ENCODE data around the gene NUDT16L1.

DNA sequence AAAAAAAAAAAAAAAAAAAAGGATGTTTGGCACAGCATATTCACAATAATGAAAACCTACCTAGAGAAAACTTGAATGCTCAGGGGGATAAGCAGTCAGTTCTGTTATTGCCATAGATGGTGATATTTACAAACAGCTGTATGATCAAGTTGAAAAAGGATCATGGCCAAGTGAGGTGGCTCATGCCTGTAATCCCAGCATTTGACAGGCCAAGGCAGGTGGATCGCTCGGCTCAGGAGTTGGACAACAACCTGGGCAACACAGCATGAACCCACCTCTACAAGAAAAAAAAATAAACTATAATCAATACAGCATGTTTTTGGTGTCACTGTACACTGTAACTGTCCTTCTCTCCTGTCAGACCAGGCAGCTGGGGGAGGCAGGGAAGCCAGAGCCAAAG, 21.6 kb downstream of the NUDT16L1 start:
- TF ChIP-seq, protein P1, sequence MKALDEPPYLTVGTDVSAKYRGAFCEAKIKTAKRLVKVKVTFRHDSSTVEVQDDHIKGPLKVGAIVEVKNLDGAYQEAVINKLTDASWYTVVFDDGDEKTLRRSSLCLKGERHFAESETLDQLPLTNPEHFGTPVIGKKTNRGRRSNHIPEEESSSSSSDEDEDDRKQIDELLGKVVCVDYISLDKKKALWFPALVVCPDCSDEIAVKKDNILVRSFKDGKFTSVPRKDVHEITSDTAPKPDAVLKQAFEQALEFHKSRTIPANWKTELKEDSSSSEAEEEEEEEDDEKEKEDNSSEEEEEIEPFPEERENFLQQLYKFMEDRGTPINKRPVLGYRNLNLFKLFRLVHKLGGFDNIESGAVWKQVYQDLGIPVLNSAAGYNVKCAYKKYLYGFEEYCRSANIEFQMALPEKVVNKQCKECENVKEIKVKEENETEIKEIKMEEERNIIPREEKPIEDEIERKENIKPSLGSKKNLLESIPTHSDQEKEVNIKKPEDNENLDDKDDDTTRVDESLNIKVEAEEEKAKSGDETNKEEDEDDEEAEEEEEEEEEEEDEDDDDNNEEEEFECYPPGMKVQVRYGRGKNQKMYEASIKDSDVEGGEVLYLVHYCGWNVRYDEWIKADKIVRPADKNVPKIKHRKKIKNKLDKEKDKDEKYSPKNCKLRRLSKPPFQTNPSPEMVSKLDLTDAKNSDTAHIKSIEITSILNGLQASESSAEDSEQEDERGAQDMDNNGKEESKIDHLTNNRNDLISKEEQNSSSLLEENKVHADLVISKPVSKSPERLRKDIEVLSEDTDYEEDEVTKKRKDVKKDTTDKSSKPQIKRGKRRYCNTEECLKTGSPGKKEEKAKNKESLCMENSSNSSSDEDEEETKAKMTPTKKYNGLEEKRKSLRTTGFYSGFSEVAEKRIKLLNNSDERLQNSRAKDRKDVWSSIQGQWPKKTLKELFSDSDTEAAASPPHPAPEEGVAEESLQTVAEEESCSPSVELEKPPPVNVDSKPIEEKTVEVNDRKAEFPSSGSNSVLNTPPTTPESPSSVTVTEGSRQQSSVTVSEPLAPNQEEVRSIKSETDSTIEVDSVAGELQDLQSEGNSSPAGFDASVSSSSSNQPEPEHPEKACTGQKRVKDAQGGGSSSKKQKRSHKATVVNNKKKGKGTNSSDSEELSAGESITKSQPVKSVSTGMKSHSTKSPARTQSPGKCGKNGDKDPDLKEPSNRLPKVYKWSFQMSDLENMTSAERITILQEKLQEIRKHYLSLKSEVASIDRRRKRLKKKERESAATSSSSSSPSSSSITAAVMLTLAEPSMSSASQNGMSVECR (CRISPR knock-in tag; IDR thresholded peaks at IDR 0.05; ENCODE audit: borderline replicate concordance), result no peak
- TF ChIP-seq IRF2 (CRISPR knock-in tag; IDR thresholded peaks at IDR 0.05; ENCODE audit: borderline replicate concordance, low read depth) (no peak), ZNF317 (CRISPR knock-in tag; IDR thresholded peaks at IDR 0.05; ENCODE audit: borderline replicate concordance, low read depth) (no peak), CREB1 (CRISPR knock-in tag; IDR thresholded peaks at IDR 0.05) (no peak), CBFB (CRISPR knock-in tag; IDR thresholded peaks at IDR 0.05; ENCODE audit: low read depth) (no peak)
- TF ChIP-seq, protein P2, sequence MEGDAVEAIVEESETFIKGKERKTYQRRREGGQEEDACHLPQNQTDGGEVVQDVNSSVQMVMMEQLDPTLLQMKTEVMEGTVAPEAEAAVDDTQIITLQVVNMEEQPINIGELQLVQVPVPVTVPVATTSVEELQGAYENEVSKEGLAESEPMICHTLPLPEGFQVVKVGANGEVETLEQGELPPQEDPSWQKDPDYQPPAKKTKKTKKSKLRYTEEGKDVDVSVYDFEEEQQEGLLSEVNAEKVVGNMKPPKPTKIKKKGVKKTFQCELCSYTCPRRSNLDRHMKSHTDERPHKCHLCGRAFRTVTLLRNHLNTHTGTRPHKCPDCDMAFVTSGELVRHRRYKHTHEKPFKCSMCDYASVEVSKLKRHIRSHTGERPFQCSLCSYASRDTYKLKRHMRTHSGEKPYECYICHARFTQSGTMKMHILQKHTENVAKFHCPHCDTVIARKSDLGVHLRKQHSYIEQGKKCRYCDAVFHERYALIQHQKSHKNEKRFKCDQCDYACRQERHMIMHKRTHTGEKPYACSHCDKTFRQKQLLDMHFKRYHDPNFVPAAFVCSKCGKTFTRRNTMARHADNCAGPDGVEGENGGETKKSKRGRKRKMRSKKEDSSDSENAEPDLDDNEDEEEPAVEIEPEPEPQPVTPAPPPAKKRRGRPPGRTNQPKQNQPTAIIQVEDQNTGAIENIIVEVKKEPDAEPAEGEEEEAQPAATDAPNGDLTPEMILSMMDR (IDR thresholded peaks at IDR 0.05), result no peak
- TF ChIP-seq, protein P3, sequence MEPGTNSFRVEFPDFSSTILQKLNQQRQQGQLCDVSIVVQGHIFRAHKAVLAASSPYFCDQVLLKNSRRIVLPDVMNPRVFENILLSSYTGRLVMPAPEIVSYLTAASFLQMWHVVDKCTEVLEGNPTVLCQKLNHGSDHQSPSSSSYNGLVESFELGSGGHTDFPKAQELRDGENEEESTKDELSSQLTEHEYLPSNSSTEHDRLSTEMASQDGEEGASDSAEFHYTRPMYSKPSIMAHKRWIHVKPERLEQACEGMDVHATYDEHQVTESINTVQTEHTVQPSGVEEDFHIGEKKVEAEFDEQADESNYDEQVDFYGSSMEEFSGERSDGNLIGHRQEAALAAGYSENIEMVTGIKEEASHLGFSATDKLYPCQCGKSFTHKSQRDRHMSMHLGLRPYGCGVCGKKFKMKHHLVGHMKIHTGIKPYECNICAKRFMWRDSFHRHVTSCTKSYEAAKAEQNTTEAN (CRISPR knock-in tag; IDR thresholded peaks at IDR 0.05), result no peak
